Uterus (tissue), 4 donors: ENCODE data around the gene PGLYRP4. TPM values are rescaled to one million over a fixed set of nuclear protein-coding genes. Genes with fewer than 3 reads are reported as not detected.
"Not testable (repeated sequence)": the region's sequence is repeated elsewhere in the genome, so short reads cannot be mapped to it uniquely, and the experiment has no call there.

Experiments
- DNase-seq, 2 donors: peaks; one replicate each; pipeline ENCODE4 v3.0.0-alpha.2; 2019 to 2020
- H3K27ac ChIP-seq, 2 donors: fragments of 200-600 bp; sonication (generic); 1 replicate in 1 of 2; 2 replicates in 1 of 2; pipeline ENCODE4 v1.5.1; 2016 to 2018
- H3K27me3 ChIP-seq, 2 donors: fragments of 200-600 bp; sonication (generic); one replicate each; pipeline ENCODE4 v1.5.1; 2018 to 2019; ENCODE audit warnings: control low read depth in 1 of 2
- H3K36me3 ChIP-seq, 2 donors: fragments of 200-600 bp; sonication (generic); one replicate each; pipeline ENCODE4 v1.5.1; 2019; ENCODE audit warnings: control low read depth in 1 of 2
- H3K4me1 ChIP-seq, 2 donors: fragments of 200-600 bp; sonication (generic); one replicate each; pipeline ENCODE4 v1.5.1; 2018 to 2019; ENCODE audit warnings: control low read depth in 1 of 2
- H3K4me3 ChIP-seq, 2 donors: fragments of 200-600 bp; sonication (generic); 1 replicate in 1 of 2; 2 replicates in 1 of 2; pipeline ENCODE4 v1.5.1; 2018 to 2019; ENCODE audit warnings: mild to moderate bottlenecking in 1 of 2
- H3K9me3 ChIP-seq, 2 donors: fragments of 200-600 bp; sonication (generic); one replicate each; pipeline ENCODE4 v1.5.1; 2019; ENCODE audit warnings: control low read depth in 1 of 2
- CTCF ChIP-seq, 4 experiments: fragments of 200-600 bp in 2 of 4; fragments of 450-650 bp in 2 of 4; sonication (generic) in 2 of 4; IDR thresholded peaks; one replicate each; pipeline ENCODE4 v1.5.1; 2016 to 2019; ENCODE audit warnings: antibody characterized with exemption in 4 of 4, mild to moderate bottlenecking in 2 of 4, moderate library complexity in 1 of 4
- POLR2A ChIP-seq, 2 donors: fragments of 450-650 bp; IDR thresholded peaks; one replicate each; pipeline ENCODE4 v1.6.1; 2016; ENCODE audit warnings: antibody characterized with exemption in 2 of 2, mild to moderate bottlenecking in 1 of 2, moderate library complexity in 1 of 2
- intact Hi-C: fragments of 100-400 bp; cut with DNase I; formaldehyde crosslinking; loops from one replicate; pipeline ENCODE4 v1.15.1; 2023; ENCODE audit warnings: low total_unique reads
- total RNA-seq, 4 donors: library from RNA; depleted of rRNA in 3 of 4; stranded (reverse); fragments of >200 nt in 3 of 4; gene quantifications; one replicate each; pipeline versions ENCODE4 v1.1.0 to v1.2.4, GENCODE V29; 2014 to 2023
- donor health status: DM: yes; HTN: yes; CAD: no.

The PGLYRP4 gene
- total RNA-seq, 4 donors from 2014 or later = not detected

- H3K9me3 ChIP-seq = no peaks in the 10 kb centered on the region
- no peak overlapping the region for H3K4me3 ChIP-seq
- DNase-seq = peak; percentile 65 to 68
- intact Hi-C loops = no loop called here
- H3K36me3 ChIP-seq = no peaks in the 10 kb centered on the region
- no peak overlapping the region for H3K27ac ChIP-seq
- no peak for TF ChIP-seq POLR2A (IDR thresholded peaks at IDR 0.05)
- TF ChIP-seq CTCF (IDR thresholded peaks at IDR 0.05) = peak; percentile 79 to 88 (median 83)
- peaks cover 0 to 9% of the 10 kb centered on the region in 2 donors for H3K27me3 ChIP-seq
- H3K4me1 ChIP-seq = no peaks in the 10 kb centered on the region
Measured at GRCh38 chr1:153352523-153352922, 3.9 kb upstream of the PGLYRP4 start.

DNA sequence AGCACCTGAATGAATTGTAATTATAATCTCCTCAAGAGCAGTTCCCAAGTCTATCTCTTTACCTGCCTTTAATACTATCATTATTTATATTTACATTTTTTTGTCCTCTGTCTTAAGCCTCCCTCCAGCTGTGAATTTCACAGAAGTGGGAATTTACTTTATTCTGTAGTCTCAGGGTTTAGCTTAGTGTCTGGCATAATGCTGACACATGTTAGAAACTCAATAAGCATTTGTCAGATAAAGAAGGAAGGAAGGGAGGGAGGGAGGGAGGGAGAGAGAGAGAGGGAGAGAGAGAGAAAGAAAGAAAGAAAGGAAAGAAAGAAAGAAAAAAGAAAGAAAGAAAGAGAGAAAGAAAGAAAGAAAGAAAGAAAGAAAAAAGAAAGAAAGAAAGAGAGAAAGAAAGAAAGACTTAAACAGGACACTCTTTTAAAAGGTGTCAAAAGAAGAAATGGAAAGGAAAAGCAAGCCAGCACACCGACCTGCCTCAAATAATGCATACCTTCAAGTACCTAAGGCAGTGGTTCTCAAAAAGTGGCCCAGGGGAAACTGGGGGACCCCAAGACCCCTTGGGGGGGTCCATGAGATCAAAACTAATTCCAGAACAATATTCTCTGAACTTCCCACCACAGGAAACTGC, 1.8 kb upstream of the PGLYRP4 start:
- intact Hi-C loops = no loop called here
- no peak for DNase-seq
- no peaks in the 10 kb centered on the region for H3K36me3 ChIP-seq
- H3K4me3 ChIP-seq = no peak overlapping the region
- no peaks in the 10 kb centered on the region for H3K9me3 ChIP-seq
- no peak overlapping the region for H3K27ac ChIP-seq
- no peak for TF ChIP-seq CTCF (IDR thresholded peaks at IDR 0.05)
- no peak for TF ChIP-seq POLR2A (IDR thresholded peaks at IDR 0.05)
- H3K4me1 ChIP-seq = no peaks in the 10 kb centered on the region
- H3K27me3 ChIP-seq = peaks cover 0 to 9% of the 10 kb centered on the region in 2 donors

DNA sequence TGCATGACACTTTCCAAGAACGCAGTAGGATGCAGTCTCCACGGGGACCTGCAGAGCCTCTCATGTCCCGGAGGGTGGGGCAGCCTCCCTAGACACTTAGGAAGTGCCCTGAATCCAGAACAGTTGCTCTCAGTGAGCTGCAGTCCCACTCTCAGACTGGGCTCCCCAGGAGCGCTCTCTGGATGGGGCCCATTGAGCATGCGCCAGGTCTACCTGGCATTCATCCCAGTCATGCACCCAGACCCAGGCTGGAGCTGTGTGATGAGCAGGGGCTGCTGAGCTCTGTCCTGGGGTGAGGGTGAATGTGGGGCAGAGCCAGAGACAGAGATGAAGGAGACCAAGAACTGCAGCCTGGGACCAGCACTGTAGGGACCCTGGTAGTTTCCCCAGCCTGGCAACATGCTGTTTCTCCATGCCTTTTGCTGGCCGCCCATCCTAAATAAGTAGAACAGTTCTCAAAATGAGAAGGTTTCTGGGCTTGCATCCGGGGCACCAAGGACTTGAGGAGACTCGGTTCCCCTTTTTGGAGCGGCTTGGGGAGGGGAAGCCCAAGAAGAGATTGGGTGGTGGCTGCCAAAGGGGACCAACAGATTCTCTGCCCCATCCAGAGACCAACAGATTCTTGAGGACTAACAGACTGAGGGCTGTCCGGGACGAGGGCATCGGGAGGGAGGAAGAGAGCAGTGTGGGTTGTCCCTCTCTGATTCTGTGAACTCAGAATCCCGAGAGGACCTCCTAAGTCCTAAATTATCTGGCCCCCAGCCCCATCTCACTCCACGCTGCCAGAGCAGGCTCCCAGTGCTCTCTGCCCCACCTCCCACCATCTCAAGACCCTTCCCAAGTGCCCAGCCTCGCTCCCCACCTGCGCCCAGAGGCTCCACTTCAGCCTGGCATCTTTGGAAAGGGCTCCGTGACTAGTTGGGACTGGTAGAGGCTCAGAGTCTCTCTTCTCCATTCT, 1.0 kb upstream of the PGLYRP4 start:
- peaks cover 0 to 9% of the 10 kb centered on the region in 2 donors for H3K27me3 ChIP-seq
- TF ChIP-seq CTCF (IDR thresholded peaks at IDR 0.05) (no peak), POLR2A (IDR thresholded peaks at IDR 0.05) (no peak)
- no peaks in the 10 kb centered on the region for H3K4me1 ChIP-seq
- no peaks in the 10 kb centered on the region for H3K9me3 ChIP-seq
- H3K4me3 ChIP-seq = no peak overlapping the region
- no peak overlapping the region for H3K27ac ChIP-seq
- no peaks in the 10 kb centered on the region for H3K36me3 ChIP-seq
- DNase-seq = no peak
- intact Hi-C loops = no loop called here

- H3K4me1 ChIP-seq = no peaks in the 10 kb centered on the region
- no peaks in the 10 kb centered on the region for H3K36me3 ChIP-seq
- H3K4me3 ChIP-seq = no peak overlapping the region
- H3K27ac ChIP-seq = no peak overlapping the region
- peaks cover 0 to 9% of the 10 kb centered on the region in 2 donors for H3K27me3 ChIP-seq
- H3K9me3 ChIP-seq = no peaks in the 10 kb centered on the region
- intact Hi-C loops = no loop called here
- TF ChIP-seq CTCF (IDR thresholded peaks at IDR 0.05) = no peak
- no peak for TF ChIP-seq POLR2A (IDR thresholded peaks at IDR 0.05)
- no peak for DNase-seq
Measured at GRCh38 chr1:153347856-153348255, 785 bp downstream of the PGLYRP4 start.

GRCh38 chr1:153347049-153347448, 1.6 kb downstream of the PGLYRP4 start:
- H3K27ac ChIP-seq, H3K4me3 ChIP-seq, H3K9me3 ChIP-seq, H3K36me3 ChIP-seq, DNase-seq, intact Hi-C loops, H3K27me3 ChIP-seq, H3K4me1 ChIP-seq: not testable (repeated sequence)
